Non-pigmented ciliary epithelial cell (primary cell): ENCODE measurements around the gene PPP1R9A.

Source experiments
- DNase-seq: peaks from one replicate; pipeline ENCODE4 v3.0.0-alpha.2; 2010; ENCODE audit warnings: low read depth

PPP1R9A gene

GRCh38 chr7:95035295-95035694 is 127.9 kb downstream of the PPP1R9A start:
- DNase-seq, result no peak

GRCh38 chr7:95041031-95041430 is 133.6 kb downstream of the PPP1R9A start:
- DNase-seq, result no peak

- no peak for DNase-seq
Observed at GRCh38 chr7:95045236-95045923, 138.0 kb downstream of the PPP1R9A start.

GRCh38 chr7:95046494-95047240 is 139.3 kb downstream of the PPP1R9A start:
- no peak for DNase-seq

GRCh38 chr7:95047291-95047690 is 139.9 kb downstream of the PPP1R9A start:
- DNase-seq, result no peak

- no peak for DNase-seq
Observed at GRCh38 chr7:95052566-95053094, 145.2 kb downstream of the PPP1R9A start.

DNA sequence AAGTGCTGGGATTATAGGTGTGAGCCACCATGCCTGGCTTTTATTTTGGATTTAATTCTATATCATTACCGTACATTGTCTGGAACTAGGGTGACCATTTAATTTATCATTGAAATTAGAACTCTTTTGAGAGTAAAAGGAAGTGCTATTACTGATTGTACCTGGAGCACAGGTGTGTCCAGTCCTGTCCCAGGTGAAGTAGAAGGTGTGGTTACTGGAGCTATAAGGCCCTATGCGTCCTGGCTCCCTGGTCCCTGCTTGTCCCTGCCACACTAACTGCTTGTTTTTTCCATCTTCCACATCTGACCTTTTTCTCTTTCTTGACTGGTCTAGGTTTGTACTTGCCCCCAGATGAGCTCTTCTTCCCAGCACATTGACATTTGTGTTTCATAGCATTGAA is 147.0 kb downstream of the PPP1R9A start:
- DNase-seq, result no peak

DNA sequence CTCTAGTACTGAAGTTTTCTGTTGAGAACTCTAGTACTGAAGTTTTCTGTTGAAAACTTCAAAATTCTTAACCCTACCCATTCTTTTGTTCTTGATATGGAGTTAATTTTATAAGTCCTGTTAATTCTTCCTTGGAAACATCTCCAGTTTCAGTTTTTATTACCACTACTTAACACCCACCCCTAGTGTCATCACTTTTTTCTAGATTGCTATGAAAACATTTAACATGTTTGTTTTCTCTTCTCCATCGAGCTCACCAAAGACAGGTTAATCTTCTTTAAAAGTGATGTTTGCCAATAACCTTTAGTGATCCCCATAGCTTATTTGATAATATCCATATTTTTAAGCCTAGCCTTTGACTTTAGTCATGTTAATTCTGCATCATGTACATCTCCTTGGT is 147.9 kb downstream of the PPP1R9A start:
- no peak for DNase-seq

- DNase-seq, result no peak
Observed at GRCh38 chr7:95056107-95056739, 148.8 kb downstream of the PPP1R9A start.

GRCh38 chr7:95056901-95057300 is 149.5 kb downstream of the PPP1R9A start:
- no peak for DNase-seq

DNA sequence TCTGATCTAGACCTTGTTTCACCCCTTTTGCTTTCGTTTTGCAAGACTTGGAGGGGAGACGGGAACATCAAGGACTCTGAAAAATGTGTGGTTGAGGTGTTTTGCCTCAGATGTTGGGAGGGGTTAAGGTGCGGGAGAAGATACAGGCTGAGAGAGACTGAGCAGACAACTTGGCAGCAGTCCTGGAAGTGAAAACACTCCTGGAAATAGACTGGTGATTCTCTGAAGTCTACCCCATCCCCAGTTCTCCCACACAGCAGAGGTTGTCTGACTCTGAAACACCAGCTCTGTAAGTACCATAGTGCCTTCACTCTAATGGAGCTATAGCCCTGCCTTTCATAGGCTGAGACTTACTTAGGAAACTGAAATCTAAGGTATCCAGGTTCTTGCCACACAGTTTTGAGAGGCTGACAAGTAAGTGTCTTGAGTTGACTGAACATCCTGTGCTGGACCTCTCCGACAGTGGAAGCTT is 152.5 kb downstream of the PPP1R9A start:
- no peak for DNase-seq

GRCh38 chr7:95062901-95063300 is 155.5 kb downstream of the PPP1R9A start:
- no peak for DNase-seq

GRCh38 chr7:95066737-95067530 is 159.5 kb downstream of the PPP1R9A start:
- DNase-seq, result peak; percentile 32

DNA sequence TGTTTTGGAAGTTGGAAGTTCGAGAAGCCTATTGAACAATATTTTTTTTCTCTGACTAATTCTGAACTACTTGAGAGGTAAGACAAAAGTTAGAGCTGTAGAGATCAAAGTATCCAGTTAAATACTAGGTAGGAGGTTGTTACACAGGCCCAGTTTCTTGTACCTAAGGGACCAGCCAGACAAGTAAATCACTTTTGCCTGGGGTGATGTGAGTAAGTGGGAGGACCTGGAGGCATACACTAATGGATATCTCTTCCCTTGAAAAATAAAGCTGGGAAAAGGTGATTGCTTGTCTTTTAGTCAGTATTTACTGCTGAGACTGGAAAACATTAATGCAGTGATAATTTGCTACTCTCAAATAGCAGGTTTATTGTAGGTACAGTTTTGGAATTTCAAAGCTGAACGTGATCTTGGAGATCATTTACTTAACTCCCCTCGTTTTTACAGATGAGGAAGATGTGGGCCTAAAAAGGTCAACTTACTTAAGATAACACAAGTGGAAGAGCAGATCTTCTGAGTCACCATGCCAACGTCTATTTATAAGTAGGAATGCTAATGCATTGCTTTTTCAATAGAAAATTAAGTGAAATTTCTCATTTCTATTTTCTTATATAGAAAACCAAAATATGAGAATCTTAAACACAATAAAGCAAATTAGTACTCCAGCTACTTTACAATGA is 181.3 kb downstream of the PPP1R9A start:
- DNase-seq, result no peak

DNA sequence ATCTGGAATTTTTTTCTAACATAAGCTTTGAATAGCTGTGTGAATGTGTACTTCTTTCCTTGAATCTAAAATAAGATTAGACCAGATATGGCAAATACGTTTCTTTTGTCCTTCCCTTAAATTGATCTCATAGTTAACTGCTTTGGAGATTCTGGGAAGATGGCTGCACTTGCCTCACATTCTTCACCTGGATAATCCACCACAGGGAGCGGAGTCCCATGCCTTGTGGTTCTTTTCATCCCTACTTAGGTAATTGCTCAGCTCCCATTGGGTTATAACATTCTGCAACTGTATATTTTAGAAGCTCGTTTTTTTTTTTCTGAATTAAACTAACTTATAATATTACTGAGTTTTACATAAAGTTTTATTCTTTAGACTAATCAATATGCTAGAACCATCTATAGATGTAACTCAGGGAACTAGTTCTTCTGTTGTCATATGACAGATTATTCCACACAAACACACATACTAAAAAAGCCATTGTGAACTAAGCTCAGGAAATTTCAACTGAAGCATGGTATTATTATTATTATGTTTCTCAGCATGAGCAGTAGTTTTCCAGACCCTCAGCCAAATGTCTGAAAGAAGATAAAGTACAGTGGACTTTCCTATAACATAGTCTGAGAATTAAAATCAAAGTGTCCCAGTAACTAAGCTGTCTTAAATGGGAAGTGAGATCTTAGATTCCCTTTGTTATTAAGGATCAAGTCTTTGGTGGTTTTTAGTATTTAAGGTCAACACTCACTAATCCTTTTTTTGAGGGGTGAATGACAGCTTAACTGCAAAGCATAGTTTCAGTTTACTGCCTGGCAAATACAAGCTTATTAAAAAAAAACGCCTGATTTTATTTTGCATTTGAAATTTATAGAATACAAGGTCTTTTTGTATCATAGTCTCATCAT is 182.3 kb downstream of the PPP1R9A start:
- DNase-seq, result no peak

- no peak for DNase-seq
Observed at GRCh38 chr7:95092324-95092723, 184.9 kb downstream of the PPP1R9A start.

GRCh38 chr7:95095259-95095965 is 188.0 kb downstream of the PPP1R9A start:
- no peak for DNase-seq

GRCh38 chr7:95095966-95096540 is 188.7 kb downstream of the PPP1R9A start:
- no peak for DNase-seq

- DNase-seq, result no peak
Observed at GRCh38 chr7:95097291-95097690, 189.9 kb downstream of the PPP1R9A start.
